NCI-H510A treated with DMSO at 0.1 percent for 48 hours (cell line): Measurements from ENCODE around the gene RASL10A.

Source experiments
- DNase-seq: peaks from one replicate; lab custom pipeline; 2025; lab: John Stamatoyannopoulos, UW

Gene RASL10A

GRCh38 chr22:29317827-29318454 lies 2.4 kb upstream of the RASL10A start:
- no peak for DNase-seq

- DNase-seq: no peak
Observed at GRCh38 chr22:29316141-29316828, 788 bp upstream of the RASL10A start.

- DNase-seq: no peak
Observed at GRCh38 chr22:29314537-29315285, 786 bp downstream of the RASL10A start.

- DNase-seq: peak; percentile 33
Observed at GRCh38 chr22:29313576-29314466, 1.7 kb downstream of the RASL10A start.

GRCh38 chr22:29313126-29313575 lies 2.3 kb downstream of the RASL10A start:
- no peak for DNase-seq

- DNase-seq: no peak
Observed at GRCh38 chr22:29312218-29313125, 3.0 kb downstream of the RASL10A start.

GRCh38 chr22:29311464-29312217 lies 3.9 kb downstream of the RASL10A start:
- DNase-seq: no peak

- no peak for DNase-seq
Observed at GRCh38 chr22:29310863-29311339, 4.6 kb downstream of the RASL10A start.

- DNase-seq: no peak
Observed at GRCh38 chr22:29310065-29310862, 5.2 kb downstream of the RASL10A start.

- DNase-seq: no peak
Observed at GRCh38 chr22:29309332-29310064, 6.0 kb downstream of the RASL10A start.

GRCh38 chr22:29308791-29309262 lies 6.7 kb downstream of the RASL10A start:
- DNase-seq: no peak

- DNase-seq: no peak
Observed at GRCh38 chr22:29308148-29308790, 7.2 kb downstream of the RASL10A start.

GRCh38 chr22:29307596-29308147 lies 7.8 kb downstream of the RASL10A start:
- no peak for DNase-seq

GRCh38 chr22:29306835-29307595 lies 8.5 kb downstream of the RASL10A start:
- DNase-seq: peak; percentile 23

GRCh38 chr22:29306175-29306834 lies 9.2 kb downstream of the RASL10A start, which contains the start of gene GAS2L1:
Gene GAS2L1 (plus strand): TSS chr22:29306650. CDS start chr22:29308106, 1,456 bp downstream.
- peak; percentile 51 for DNase-seq

GRCh38 chr22:29305836-29306174 lies 9.7 kb downstream of the RASL10A start:
- DNase-seq: no peak
